Subcutaneous adipose tissue (tissue), 4 donors: ENCODE results near the gene ACP3. TPM values are rescaled to one million over a fixed set of nuclear protein-coding genes. Genes with fewer than 3 reads are reported as not detected.

Experiments used
- CTCF ChIP-seq: fragments of 450-650 bp; IDR thresholded peaks from one replicate; pipeline ENCODE4 v1.5.1; 2016; ENCODE audit warnings: low read depth, mild to moderate bottlenecking, control low read depth, antibody characterized with exemption, moderate library complexity
- total RNA-seq, 4 donors: library from RNA; depleted of rRNA; stranded (reverse); fragments of >200 nt; gene quantifications; one replicate each; pipeline ENCODE4 v1.1.0, GENCODE V29; 2016

The ACP3 gene
- total RNA-seq, 4 donors from 2014 or later, result 1.1 to 3.5 (median 2.5) TPM; not detected in 1

DNA sequence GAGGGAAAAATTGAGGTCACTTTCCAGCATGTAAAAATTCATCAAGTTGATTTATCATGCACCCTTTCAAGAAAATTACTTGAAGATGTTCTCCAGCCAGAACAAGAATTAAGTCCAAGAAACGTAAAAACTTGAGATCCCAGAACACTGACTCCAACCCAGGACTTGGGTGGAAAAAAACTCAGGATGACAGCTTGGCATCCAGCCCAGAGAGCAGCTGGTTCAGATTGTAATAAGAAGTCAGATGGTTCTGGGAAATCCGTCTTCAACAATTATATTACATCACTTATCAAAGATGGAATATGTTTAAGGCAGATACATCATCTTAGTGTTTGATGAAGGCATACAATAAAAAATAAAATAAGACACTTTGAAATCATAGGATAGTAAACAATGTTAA lies 77.1 kb downstream of the ACP3 start:
- TF ChIP-seq CTCF, result no peak

DNA sequence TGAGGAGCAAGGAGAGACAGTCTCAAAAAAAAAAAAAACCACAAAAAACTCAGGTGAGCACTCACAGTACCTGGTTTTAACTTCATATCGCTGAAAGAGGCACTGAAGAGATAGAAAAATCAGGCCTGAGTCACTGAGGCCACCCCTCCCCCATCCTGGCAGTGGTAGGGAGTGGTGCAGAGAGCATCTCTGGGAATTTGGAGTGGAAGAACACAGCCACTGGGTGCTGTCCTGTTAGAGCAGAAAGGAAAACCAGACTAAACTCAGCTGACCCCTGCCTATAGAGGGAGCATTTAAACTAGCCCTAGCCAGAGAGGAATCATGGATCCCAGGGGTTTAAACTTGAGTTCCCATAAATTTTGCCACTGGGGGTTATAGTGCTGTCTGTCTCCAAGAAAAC lies 77.9 kb downstream of the ACP3 start:
- TF ChIP-seq CTCF, result no peak

DNA sequence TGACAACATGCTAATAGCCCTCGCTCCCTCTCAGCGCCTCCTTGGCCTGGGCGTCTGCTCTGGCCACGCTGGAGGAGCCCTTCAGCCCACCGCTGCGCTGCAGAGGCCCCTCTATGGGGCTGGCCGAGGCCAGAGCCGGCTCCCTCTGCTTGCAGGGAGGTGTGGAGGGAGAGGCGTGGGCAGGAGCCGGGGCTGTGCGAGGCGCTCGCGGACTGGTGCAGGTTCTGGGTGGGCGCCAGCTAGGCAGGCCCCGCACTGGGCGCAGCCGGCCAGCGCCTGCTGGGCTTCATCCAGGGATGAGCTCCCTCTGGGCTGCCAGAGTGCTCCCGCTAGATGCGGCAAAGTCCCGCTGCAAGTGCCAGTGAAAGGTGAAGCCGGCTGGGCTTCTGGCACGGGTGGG lies 79.0 kb downstream of the ACP3 start:
- no peak for TF ChIP-seq CTCF

GRCh38 chr3:132399054-132399929 lies 82.1 kb downstream of the ACP3 start:
- TF ChIP-seq CTCF, result no peak

GRCh38 chr3:132401255-132401654 lies 84.0 kb downstream of the ACP3 start:
- TF ChIP-seq CTCF, result no peak

DNA sequence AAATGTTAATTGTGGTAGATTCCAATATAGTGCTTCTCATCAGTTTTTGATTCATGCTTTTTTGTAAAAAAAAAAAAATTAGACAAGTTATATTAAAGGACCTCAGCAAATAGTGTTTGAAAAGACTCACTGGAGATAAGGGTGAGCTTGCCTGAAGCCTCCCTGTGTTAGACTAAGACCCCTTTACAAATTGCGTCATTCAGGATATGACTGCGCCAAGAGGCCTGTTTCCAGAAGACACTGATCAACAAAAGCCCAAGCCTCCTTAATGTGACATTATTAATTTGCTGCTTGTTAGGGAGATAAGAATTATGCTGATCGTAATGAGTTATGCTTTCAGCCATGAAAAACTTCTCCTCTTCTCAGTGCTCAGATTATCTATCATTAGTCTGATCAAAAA lies 87.1 kb downstream of the ACP3 start:
- no peak for TF ChIP-seq CTCF

DNA sequence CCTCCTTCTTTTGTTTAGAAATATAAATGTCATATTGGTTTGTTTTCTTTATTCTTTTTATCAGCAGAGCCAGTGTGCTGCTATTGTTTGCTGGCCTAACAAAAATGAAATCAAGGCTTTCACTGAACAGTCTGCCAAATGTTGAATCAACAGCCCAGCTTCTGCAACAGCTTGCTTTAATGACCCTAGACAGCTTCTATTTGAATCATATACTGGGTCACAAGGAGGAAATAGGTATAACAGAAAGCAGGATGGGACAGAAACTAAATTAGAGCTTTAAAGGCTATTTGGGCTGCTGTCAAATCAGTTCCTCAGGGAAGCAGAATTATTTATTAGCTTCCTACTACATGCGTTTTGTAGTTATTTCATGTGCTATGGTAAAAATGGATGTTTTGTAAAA lies 88.0 kb downstream of the ACP3 start:
- TF ChIP-seq CTCF, result no peak
